Spleen (tissue), 7 donors: ENCODE measurements around the gene CALHM3.

Experiments
- POLR2A ChIP-seq, 3 donors: fragments of 450-650 bp; IDR thresholded peaks; one replicate each; pipeline ENCODE4 v1.5.1; 2017; ENCODE audit warnings: antibody characterized with exemption in 3 of 3, mild to moderate bottlenecking in 1 of 3
- POLR2AphosphoS5 ChIP-seq, 3 donors: sonication (generic); formaldehyde crosslinking; IDR thresholded peaks; one replicate each; pipeline ENCODE4 v1.5.1; 2017; ENCODE audit warnings: antibody characterized with exemption in 3 of 3
- TF ChIP-seq, protein P1 (sequence below), 11 experiments: fragments of 200-600 bp in 7 of 11; fragments of 450-650 bp in 4 of 11; sonication (generic) in 4 of 11; IDR thresholded peaks in 8 of 11; conservative IDR thresholded peaks in 3 of 11; 1 replicate in 7 of 11; 2 replicates in 4 of 11; pipeline versions ENCODE4 v1.4.0 to v1.8.0; 2016 to 2021; ENCODE audit warnings: antibody characterized with exemption in 11 of 11, inconsistent platforms in 4 of 11, mild to moderate bottlenecking in 1 of 11
- donor health status: DM: no; HTN: no; CAD: no; lungs with moderate emphysema.
- donor health status: DM: no; HTN: no; CAD: no.
- donor health status: DM: no; HTN: no; CAD: no.

DNA sequence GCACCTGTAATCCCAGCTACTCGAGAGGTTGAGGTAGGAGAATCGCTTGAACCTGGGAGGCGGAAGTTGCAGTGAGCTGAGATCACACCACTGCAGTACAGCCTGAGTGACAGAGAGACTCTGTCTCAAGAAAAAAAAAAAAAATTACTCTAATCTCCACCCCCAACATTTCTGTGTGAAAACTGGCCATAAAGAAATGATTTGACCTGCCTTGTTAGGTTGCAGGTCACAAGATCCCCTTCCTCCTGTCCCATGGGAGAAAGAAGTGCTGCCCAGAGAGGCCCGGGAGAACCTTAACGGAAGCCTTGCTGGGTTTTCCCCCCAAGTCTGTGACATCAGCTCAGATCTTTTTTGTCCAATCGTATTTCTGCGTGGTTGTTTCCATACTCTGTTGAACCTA lies 11.6 kb downstream of the CALHM3 start:
- TF ChIP-seq POLR2A (IDR thresholded peaks at IDR 0.05) (no peak), POLR2AphosphoS5 (IDR thresholded peaks at IDR 0.05) (no peak)
- TF ChIP-seq, protein P1, sequence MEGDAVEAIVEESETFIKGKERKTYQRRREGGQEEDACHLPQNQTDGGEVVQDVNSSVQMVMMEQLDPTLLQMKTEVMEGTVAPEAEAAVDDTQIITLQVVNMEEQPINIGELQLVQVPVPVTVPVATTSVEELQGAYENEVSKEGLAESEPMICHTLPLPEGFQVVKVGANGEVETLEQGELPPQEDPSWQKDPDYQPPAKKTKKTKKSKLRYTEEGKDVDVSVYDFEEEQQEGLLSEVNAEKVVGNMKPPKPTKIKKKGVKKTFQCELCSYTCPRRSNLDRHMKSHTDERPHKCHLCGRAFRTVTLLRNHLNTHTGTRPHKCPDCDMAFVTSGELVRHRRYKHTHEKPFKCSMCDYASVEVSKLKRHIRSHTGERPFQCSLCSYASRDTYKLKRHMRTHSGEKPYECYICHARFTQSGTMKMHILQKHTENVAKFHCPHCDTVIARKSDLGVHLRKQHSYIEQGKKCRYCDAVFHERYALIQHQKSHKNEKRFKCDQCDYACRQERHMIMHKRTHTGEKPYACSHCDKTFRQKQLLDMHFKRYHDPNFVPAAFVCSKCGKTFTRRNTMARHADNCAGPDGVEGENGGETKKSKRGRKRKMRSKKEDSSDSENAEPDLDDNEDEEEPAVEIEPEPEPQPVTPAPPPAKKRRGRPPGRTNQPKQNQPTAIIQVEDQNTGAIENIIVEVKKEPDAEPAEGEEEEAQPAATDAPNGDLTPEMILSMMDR (IDR thresholded peaks at IDR 0.05 in 8 of 11, conservative IDR thresholded peaks at IDR 0.05 in 3 of 11): no peak
